ENCODE measurements around the gene DDX23.
"Not testable (repeated sequence)": the region's sequence is repeated elsewhere in the genome, so short reads cannot be mapped to it uniquely, and the experiment has no call there.

- not testable (repeated sequence) for TF ChIP-seq CTCF, POLR2A, EP300 (IDR thresholded peaks at IDR 0.05)
Measured at GRCh38 chr12:48842021-48842420, 9.9 kb downstream of the DDX23 start.
